KOPT-K1 (cell line): ENCODE data around the gene SLC4A7.
"Not testable (repeated sequence)": the region's sequence is repeated elsewhere in the genome, so short reads cannot be mapped to it uniquely, and the experiment has no call there.

Experiments used
- H3K27ac ChIP-seq: fragments of 200-600 bp; sonication (generic); 2 replicates; pipeline ENCODE4 v1.5.1; 2016; ENCODE audit warnings: antibody characterized with exemption, mild to moderate bottlenecking, low read depth, low read length; ENCODE audit not compliant: poor library complexity, severe bottlenecking
- H3K36me3 ChIP-seq: fragments of 200-600 bp; sonication (generic); 2 replicates; pipeline ENCODE4 v1.5.1; 2017; ENCODE audit warnings: antibody characterized with exemption, mild to moderate bottlenecking, low read length, moderate library complexity; ENCODE audit not compliant: insufficient read depth
- H3K9me3 ChIP-seq: fragments of 200-600 bp; sonication (generic); 2 replicates; pipeline ENCODE4 v1.5.1; 2017; ENCODE audit warnings: antibody characterized with exemption, low read length, mild to moderate bottlenecking; ENCODE audit not compliant: insufficient read depth, poor library complexity, severe bottlenecking

Gene SLC4A7

DNA sequence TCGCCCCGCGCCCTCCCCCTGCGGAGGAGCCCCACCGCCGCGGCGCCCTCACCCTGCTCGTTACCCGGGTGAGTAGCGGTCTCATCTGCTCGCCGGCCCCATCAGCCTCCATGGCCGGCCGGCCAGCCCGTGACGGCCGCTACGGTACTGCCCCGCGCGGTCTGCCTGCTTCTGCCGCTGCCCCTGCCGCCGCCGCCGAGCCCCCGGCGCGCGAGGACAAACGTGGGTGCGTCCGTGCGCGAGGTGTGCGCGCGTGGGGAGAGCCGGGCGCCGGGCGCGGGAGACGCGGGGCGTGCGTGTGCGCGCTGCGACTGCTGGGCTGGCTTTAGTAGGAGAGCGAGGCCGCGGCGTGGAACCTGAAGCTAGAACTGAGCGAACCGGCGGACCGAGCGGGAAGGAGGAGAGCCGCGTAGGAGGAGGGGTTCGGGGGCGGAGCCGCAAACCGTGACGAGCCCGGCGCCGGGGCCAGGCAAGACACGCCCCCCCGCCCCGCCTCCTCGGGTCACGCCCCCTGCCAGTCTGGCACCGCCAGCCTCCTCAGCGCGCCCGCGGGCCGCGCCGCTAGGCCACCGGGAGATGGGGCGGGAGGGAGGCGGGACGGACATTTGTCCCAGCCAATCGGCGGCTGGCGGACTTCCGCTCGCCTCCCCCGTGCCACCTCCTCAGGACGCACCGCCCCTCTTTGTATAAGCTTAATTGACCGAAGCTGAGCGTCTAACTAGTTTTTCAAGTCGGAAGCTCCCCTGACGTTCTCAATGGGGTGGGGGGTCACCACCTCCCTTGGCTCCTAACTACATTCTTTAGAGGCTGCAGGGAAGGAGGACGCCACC is at the start of gene SLC4A7:
Gene SLC4A7 (minus strand): TSS at position 370 of the 830 bp plus-strand sequence. CDS start 258 bp downstream, at position 112.
- no peaks in the 10 kb centered on the region for H3K36me3 ChIP-seq
- peak within 1 kb of the TSS; percentile 90 for H3K27ac ChIP-seq
- no peaks in the 10 kb centered on the region for H3K9me3 ChIP-seq

DNA sequence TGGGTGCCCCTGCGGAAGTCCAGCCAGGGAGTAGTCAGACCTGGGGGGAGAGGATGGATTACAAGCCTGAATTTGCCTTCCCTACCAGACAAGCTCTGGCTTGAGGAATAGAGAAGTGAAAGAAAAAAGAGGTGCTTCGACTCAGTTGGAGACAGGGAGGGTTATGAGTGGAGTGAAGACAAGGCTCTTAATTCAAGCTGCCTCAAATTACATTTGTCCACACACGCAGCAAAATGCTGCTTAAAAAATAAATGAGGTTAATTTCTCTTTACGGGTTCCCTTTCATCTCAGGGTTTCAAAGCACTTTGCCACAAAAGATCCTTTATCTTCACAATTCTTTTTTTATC is 49.0 kb upstream of the SLC4A7 start:
- Histone ChIP-seq H3K9me3 (no peaks in the 10 kb centered on the region), H3K36me3 (no peaks in the 10 kb centered on the region), H3K27ac (no peak overlapping the region)

DNA sequence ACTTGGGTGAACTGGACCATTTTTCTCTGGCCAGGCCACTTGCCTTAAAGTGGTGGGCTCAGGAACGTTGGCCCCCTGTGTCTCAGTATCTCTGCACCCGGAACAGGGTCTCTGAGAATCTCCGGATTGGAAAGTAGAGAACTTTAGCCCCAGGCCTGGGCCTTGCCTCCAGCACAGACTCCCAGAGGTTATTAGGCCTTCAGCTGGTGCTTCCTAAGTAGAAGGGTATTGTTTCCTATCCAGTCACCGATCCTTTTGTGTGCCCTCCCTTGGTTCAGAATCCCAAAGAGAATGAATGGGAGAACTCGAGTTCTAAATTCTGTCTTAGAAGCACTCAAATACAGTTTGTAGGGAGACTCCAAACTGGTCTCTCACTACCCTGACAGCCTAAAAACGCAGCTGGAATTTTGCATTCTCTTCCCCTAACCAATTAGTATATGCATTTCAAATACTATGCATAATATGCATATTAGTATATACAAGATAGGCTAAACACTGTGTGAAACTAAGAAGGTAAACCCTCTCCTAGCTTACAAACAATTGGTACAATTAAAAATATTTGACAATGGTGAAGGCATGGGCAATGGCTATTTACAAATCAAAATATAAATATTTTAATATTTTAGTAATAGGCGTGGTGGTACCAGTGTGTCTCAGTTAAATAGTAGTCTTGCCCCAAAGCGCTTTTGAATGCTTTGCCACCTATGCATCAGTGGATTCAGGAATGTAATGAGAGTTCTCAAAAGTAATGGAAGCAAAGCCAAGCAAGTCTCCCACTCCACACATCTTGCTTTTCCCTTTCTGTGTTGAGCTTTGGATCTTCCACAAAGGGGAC is 48.5 kb upstream of the SLC4A7 start:
- Histone ChIP-seq H3K36me3 (no peaks in the 10 kb centered on the region), H3K9me3 (no peaks in the 10 kb centered on the region), H3K27ac (no peak overlapping the region)

DNA sequence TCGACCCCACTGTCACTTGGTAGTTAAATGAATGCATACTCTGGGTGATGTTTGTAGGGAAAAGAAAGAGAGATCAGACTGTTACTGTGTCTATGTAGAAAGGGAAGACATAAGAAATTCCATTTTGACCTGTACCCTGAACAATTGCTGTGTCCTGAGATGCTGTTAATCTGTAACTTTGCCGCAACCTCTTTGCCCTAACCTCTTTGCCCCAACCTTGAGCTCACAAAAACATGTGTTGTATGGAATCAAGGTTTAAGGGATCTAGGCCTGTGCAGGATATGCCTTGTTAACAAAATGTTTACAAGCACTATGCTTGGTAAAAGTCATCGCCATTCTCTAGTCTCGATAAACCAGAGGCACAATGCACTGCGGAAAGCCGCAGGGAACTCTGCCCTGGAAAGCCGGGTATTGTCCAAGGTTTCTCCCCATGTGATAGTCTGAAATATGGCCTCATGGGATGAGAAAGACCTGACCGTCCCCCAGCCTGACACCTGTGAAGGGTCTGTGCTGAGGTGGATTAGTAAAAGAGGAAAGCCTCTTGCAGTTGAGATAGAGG is 47.1 kb upstream of the SLC4A7 start:
- not testable (repeated sequence) for H3K36me3 ChIP-seq, H3K9me3 ChIP-seq, H3K27ac ChIP-seq

DNA sequence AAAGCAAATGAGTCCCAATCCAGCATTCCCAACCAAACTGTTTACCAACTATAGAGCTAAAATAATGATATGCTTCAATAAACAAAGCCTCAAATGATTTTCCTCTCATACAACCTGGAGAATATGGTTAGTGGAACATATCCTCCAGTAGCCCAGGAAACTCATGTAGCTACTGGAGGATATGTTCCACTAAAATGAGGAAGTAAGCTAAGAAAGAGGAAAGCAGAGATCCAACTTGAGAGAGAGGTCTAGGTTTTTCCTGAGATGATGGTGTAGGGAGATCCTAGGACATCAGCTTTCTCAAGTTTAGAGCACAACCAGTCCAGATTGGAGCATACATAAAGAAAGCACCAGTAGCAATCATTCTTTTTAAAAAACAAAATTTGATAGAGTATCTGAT is 44.6 kb upstream of the SLC4A7 start:
- Histone ChIP-seq H3K36me3 (no peaks in the 10 kb centered on the region), H3K9me3 (no peaks in the 10 kb centered on the region), H3K27ac (no peak overlapping the region)

DNA sequence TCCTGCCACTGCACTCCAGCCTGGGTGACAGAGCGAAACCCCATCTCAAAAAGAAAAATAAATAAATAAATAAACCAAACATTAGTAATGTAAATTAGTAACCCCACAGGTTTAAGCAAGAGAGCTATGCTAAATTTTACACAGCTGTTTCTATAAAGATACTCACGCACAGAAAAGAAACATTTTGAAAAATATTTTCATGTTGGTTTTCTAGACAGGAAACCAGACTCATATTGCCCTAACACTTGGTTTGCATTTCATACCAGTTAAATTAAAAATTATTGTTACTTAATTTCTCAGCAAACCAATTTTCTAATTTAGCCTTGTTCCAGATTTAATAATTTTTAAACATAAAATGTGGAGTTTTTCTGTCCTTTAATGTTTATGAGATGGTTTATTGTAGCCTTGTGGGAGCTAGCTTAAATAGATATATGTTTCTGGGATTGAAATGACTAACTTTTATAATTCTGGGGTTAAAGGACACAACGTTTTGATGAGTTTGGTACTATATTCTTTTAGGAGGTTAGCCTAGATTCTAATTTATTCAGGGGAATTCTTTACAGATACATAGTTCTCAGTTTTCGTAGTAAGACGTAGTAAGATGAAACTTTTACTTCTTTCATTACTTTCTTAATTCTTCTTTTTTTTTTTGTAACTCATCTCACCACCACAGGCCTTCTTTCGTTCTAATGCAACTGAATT is 42.6 kb upstream of the SLC4A7 start:
- H3K27ac ChIP-seq = no peak overlapping the region
- H3K9me3 ChIP-seq = no peaks in the 10 kb centered on the region
- no peaks in the 10 kb centered on the region for H3K36me3 ChIP-seq

DNA sequence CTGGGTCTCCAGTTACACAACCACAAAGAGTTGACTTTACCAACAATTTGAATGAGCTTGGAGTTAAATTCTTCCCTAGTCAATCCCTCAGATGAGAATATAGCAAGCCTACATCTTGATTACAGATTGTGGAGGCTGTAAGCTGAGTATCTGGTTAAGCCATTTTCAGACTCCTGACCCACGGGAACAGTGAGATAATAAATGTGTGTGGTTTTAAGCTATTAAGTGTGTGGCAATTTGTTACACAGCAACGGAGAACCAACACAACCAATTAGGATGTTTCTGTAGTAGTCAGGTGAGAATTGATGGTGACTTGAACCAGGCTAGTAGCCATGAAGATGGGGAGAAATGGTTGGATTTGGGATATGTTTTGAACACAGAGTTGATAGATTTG is 37.7 kb upstream of the SLC4A7 start:
- H3K9me3 ChIP-seq = no peaks in the 10 kb centered on the region
- H3K36me3 ChIP-seq = no peaks in the 10 kb centered on the region
- H3K27ac ChIP-seq = no peak overlapping the region

DNA sequence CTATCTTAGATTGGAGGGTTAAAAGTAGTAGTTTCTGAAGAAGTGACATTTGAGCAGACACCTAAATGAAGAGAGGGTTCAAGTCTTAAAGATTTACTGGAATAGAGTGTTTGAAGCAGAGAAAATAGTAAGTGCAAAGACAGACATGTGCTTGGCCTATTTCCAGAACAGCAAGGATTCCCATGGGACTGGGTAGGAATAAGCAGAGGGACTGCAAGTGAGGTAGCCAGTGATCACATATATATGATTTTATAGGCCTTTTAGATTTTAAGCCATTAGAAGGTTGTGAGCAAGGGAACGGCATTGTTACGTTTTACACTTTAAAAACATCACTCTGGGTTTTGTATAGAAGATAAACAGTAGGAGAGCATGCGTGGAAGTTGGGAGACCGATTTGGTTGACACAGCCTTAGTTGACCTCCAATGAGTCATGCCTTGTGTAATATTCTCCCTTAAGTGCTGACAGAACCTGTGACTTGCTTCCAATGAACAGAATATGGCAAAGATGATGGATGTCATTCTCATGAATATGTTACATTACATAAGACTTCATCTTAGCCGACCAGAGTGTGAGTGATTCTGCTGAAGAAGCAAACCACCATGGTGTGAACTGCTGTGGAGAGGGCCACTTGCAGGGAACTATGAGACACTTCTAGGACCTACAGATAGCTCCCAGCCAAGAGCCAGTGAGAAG is 37.1 kb upstream of the SLC4A7 start:
- H3K27ac ChIP-seq = no peak overlapping the region
- no peaks in the 10 kb centered on the region for H3K9me3 ChIP-seq
- no peaks in the 10 kb centered on the region for H3K36me3 ChIP-seq

DNA sequence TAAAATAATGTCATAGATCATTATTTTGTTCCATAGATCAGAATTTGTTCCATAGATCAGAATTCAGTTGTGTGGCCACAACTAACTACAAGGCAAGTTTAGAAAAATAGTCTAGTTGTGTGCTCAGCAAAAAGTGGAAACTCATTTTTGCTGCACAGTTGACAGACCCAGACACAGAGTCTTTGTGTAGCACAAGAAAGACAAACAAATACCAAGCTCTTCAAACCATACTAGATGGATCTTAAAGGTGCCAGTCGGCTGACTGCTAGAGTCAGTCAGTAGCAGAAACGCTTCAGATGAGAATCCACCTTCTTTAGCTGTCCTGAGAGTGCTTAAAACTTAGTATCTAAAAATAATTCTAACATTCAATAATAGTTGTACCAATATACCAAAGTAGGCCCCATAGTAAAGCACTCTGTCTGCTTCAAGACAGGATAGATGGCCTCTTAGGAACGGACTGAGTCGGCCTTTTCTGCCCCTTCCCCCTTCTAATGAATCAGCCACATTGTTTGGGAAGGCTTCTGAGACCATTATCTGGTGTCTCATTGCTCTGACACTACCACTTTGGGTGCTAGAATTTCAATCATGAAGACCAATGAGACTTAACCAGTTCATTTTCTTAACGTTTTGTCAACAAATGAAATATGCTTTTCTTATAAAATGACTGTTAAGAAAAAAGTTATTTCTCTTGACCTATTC is 27.7 kb upstream of the SLC4A7 start:
- Histone ChIP-seq H3K9me3 (no peaks in the 10 kb centered on the region), H3K36me3 (no peaks in the 10 kb centered on the region), H3K27ac (no peak overlapping the region)

DNA sequence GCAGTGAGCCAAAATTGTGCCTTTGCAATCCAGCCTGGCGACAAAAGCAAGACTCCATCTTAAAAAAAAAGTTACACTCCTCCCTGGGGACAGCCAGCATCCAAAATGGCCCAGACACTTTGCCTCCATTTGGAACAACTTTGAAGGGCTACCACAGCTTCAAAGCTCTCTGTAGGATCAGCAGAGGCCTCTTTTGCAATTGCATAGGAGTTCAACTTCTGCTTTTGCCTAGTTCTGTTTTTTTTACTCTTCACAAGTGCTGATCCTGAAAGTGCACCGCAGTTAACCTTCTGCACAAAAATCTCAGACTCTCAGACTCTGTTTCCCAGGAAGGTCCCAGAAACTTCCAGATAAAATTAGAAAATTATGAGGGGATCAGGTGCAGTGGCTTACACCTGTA is 25.2 kb upstream of the SLC4A7 start:
- Histone ChIP-seq H3K27ac (no peak overlapping the region), H3K9me3 (no peaks in the 10 kb centered on the region), H3K36me3 (no peaks in the 10 kb centered on the region)

DNA sequence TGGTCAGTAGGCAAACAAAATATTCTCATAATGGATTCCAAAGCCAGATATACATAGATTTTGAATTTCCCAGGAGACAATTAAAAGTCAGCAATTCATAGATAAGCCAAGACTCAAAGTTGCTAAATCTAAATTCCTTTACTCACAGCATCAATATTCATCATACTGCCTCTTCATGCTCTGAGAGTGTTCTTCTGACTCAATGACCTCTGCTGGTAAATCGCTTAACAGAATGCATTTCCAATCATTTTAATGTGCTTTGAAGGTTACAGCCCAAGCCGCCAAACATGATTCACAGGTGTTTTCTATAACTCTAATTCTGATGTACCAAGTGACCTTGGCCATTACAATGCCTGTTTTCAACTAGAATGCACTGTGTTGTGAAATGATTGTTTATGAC is 24.2 kb upstream of the SLC4A7 start:
- Histone ChIP-seq H3K36me3 (no peaks in the 10 kb centered on the region), H3K9me3 (no peaks in the 10 kb centered on the region), H3K27ac (no peak overlapping the region)

DNA sequence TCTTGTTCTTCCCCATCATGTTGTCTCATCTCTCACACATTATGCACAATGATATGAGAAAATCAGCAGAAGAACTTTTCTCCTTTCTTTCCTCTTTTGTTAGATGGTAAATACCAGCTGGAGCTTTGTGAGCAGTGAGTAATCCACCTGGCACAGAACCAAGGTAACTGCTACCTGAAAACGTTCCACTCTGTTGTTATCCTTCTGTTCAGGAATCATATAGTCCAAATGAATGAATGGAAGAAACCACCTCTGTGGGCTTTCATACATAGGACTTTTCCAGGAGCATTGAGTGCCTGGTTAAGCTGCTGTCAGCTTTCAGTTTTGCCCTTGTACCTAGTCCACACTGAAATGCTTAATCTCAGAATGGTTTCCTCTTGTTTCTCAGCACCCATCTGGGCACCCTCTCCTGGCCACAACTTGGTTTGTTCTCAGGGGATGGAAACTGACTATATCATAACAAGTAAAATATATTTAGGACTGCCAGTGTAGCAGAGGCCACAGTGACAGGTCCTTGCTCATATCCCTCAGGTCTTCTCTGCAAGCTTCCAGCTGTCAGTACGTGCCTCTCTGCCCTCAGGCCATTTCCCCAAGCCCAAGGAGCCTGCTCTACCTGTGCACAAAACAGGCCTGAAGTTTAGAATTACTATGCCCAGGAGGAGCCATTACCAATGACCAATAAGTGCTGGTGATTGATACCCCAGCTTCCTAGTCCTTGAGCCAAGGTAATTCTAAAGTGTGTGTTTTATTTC is 23.5 kb upstream of the SLC4A7 start:
- no peaks in the 10 kb centered on the region for H3K36me3 ChIP-seq
- no peak overlapping the region for H3K27ac ChIP-seq
- H3K9me3 ChIP-seq = no peaks in the 10 kb centered on the region

DNA sequence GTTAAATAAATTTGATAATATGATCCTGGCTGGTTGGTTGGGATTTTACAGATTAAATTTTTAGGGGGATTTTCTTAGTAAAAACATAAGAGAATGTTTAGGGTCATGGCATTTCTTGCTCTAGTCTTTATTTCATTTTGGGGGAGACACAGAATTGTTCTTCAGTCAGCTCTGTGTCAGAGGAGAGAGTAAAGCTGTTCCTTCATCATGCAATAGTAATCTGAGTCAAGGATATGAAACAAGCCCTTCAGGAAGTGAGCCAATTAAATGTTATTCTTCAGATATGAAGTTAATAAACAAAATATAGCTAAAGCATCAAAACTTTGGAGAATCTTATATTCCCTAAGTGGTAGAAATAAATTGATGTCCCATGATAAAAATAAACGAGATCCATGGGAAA is 22.9 kb upstream of the SLC4A7 start:
- H3K27ac ChIP-seq = no peak overlapping the region
- H3K9me3 ChIP-seq = no peaks in the 10 kb centered on the region
- no peaks in the 10 kb centered on the region for H3K36me3 ChIP-seq

DNA sequence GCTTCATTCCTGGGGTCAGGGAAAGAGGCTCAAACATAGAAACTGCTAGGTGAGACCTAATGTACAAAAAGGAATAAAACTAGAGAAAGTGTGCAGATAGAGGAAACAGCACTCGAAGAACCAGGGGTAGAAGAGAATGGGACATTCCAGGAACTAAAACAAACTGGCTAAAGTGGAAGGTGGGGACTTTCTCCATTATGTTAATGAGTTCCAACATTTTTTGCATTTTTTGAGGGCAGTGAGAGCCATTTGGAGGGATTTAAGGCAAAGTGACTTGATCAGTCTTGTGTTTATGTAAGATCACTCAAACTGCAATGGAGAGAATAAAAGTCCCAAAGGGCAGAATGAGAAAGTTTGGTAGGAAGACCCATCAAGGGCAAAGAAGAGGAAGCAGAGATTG is 20.6 kb upstream of the SLC4A7 start:
- H3K27ac ChIP-seq = no peak overlapping the region

More for the DNA sequence above, 20.6 kb upstream of the SLC4A7 start:
- Histone ChIP-seq H3K36me3 (no peaks in the 10 kb centered on the region), H3K9me3 (no peaks in the 10 kb centered on the region)
